ENCODE data around the gene ABCF1. TPM values are rescaled to one million over a fixed set of nuclear protein-coding genes. Genes with fewer than 3 reads are reported as not detected.

Gene ABCF1
- polyA plus RNA-seq, 3 donors, result 7.5 to 19.8 (median 14.6) TPM

DNA sequence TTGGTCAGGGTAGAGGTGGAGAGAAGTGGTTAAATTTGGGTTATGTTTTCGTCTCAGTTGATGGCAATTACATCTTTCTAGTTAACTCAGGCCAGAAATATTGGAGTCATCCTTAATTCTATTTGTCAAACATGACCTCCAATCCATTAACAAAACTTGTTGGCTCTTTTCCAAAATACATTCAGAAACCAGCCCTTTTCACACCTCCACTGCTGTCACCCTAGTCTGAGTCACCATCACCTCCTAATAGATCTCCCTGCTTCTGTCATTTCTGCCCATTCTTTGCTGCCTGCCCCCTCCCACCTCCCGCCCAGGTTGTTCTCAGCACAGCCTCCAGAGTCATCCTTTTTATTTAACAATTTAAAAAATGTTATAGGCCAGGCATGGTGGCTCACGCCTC, 3.0 kb upstream of the ABCF1 start:
- Mint-ChIP-seq H3K9me3 (no peaks in the 10 kb centered on the region), H3K27ac (no peak overlapping the region), H3K4me1 (peaks cover 31% of the 10 kb centered on the region), H3K36me3 (peaks cover 2 to 4% of the 10 kb centered on the region in 2 donors), H3K27me3 (ENCODE audit: low read depth in 3 of 3) (peaks cover 1 to 5% (median 3%) of the 10 kb centered on the region in 3 donors), H3K4me3 (no peak overlapping the region)
- no peak for TF ChIP-seq CTCF (IDR thresholded peaks at IDR 0.05)
- peaks cover 20% of the 10 kb centered on the region for H3K79me2 ChIP-seq (ENCODE audit: insufficient read depth, low read length)
- H3K27ac ChIP-seq (ENCODE audit: low read depth in 1 of 2, low read length in 2 of 2), result no peak overlapping the region
- peaks cover 0 to 3% of the 10 kb centered on the region in 2 donors for H3K36me3 ChIP-seq (replicated peaks in 1 of 2; ENCODE audit: control insufficient read depth in 1 of 2, insufficient read depth in 2 of 2, low read length in 2 of 2)
- H2AFZ ChIP-seq (ENCODE audit: insufficient read depth, low read depth, low read length, poor library complexity, severe bottlenecking), result no peak overlapping the region
- intact Hi-C loops (cut with micrococcal nuclease), result no loop called here
- H4K20me1 ChIP-seq (ENCODE audit: insufficient read depth, low read length), result peaks cover 16% of the 10 kb centered on the region
- H3K27me3 ChIP-seq (ENCODE audit: control insufficient read depth in 2 of 2, insufficient read depth in 2 of 2, low read length in 2 of 2), result no peaks in the 10 kb centered on the region
- DNase-seq, result no peak
- H3K4me1 ChIP-seq (ENCODE audit: control insufficient read depth in 1 of 2, insufficient read depth in 2 of 2, low read length in 2 of 2), result peaks cover 23 to 29% of the 10 kb centered on the region in 2 donors
- no CpG with 5 or more reads among the region's 3 CpGs for WGBS (ENCODE audit: insufficient coverage)
- H3K9me3 ChIP-seq (replicated peaks in 1 of 2; ENCODE audit: control insufficient read depth in 1 of 2, insufficient read depth in 1 of 2, low read length in 2 of 2), result no peaks in the 10 kb centered on the region
- no peak overlapping the region for H3K4me2 ChIP-seq (replicated peaks; ENCODE audit: extremely low read depth, low read length, poor library complexity, severe bottlenecking)
- no peak overlapping the region for H3K4me3 ChIP-seq (replicated peaks in 1 of 3; ENCODE audit: low read depth in 2 of 3, low read length in 3 of 3)
- H3K9ac ChIP-seq (ENCODE audit: insufficient read depth, low read length, poor library complexity, severe bottlenecking), result no peak overlapping the region

GRCh38 chr6:30570263-30570662, 979 bp upstream of the ABCF1 start:
- Histone ChIP-seq H4K20me1 (ENCODE audit: insufficient read depth, low read length) (peaks cover 37% of the 10 kb centered on the region), H3K79me2 (ENCODE audit: insufficient read depth, low read length) (peaks cover 40% of the 10 kb centered on the region), H3K4me1 (ENCODE audit: control insufficient read depth in 1 of 2, insufficient read depth in 2 of 2, low read length in 2 of 2) (peaks cover 23 to 33% of the 10 kb centered on the region in 2 donors), H3K27me3 (ENCODE audit: control insufficient read depth in 2 of 2, insufficient read depth in 2 of 2, low read length in 2 of 2) (no peaks in the 10 kb centered on the region), H3K36me3 (replicated peaks in 1 of 2; ENCODE audit: control insufficient read depth in 1 of 2, insufficient read depth in 2 of 2, low read length in 2 of 2) (peaks cover 0 to 17% of the 10 kb centered on the region in 2 donors), H3K9ac (ENCODE audit: insufficient read depth, low read length, poor library complexity, severe bottlenecking) (peak overlapping the region; percentile 83), H3K4me3 (replicated peaks in 1 of 3; ENCODE audit: low read depth in 2 of 3, low read length in 3 of 3) (peak overlapping the region; percentile 33 to 87 (median 79)), H3K27ac (ENCODE audit: low read depth in 1 of 2, low read length in 2 of 2) (peak overlapping the region in 1 of 2 donors; percentile 97), H3K4me2 (replicated peaks; ENCODE audit: extremely low read depth, low read length, poor library complexity, severe bottlenecking) (peak overlapping the region; percentile 92), H2AFZ (ENCODE audit: insufficient read depth, low read depth, low read length, poor library complexity, severe bottlenecking) (peak overlapping the region; percentile 80), H3K9me3 (replicated peaks in 1 of 2; ENCODE audit: control insufficient read depth in 1 of 2, insufficient read depth in 1 of 2, low read length in 2 of 2) (no peaks in the 10 kb centered on the region)
- 100% methylated on average over 1 of the region's 1 CpG for WGBS (ENCODE audit: insufficient coverage)
- DNase-seq, result no peak
- Mint-ChIP-seq H3K9me3 (no peaks in the 10 kb centered on the region), H3K27me3 (ENCODE audit: low read depth in 3 of 3) (peaks cover 1 to 5% (median 3%) of the 10 kb centered on the region in 3 donors), H3K36me3 (peaks cover 9 to 17% of the 10 kb centered on the region in 2 donors), H3K4me3 (peak overlapping the region; percentile 96 to 98), H3K27ac (peak overlapping the region; percentile 98 to 100 (median 98)), H3K4me1 (peaks cover 40% of the 10 kb centered on the region)
- TF ChIP-seq CTCF (IDR thresholded peaks at IDR 0.05), result no peak
- intact Hi-C loops (cut with micrococcal nuclease), result loop anchor here (2.0 kb wide), 2 partner anchors 13 to 47 kb away; partner anchors contain the start of genes GNL1 (in 2 of the 2), PRR3 (in 2 of the 2), MRPS18B (in 1 of the 2) and PPP1R10 (in 1 of the 2)

Data from CD14-positive monocyte (primary cell).